Measurements from ENCODE around the gene MIPEP.

GRCh38 chr13:23730251-23730650 lies 158.9 kb downstream of the MIPEP start:
- TF ChIP-seq CTCF (conservative IDR thresholded peaks at IDR 0.05 in 1 of 2, IDR thresholded peaks at IDR 0.05 in 1 of 2; ENCODE audit: low read depth in 1 of 2, low read length in 2 of 2) (no peak), EZH2 (IDR thresholded peaks at IDR 0.05; ENCODE audit: low read length, missing control alignments) (no peak)
